Omental fat pad (tissue), 4 donors: ENCODE results near the gene GPHN. TPM values are rescaled to one million over a fixed set of nuclear protein-coding genes. Genes with fewer than 3 reads are reported as not detected.

Experiments
- ATAC-seq: fragments of 150-250 bp; one replicate; pipeline ENCODE4 v1.9.1; 2016; ENCODE audit warnings: mild to moderate bottlenecking, moderate library complexity; ENCODE audit not compliant: low FRiP score
- DNase-seq: peaks from one replicate; pipeline ENCODE4 v3.0.0-alpha.2; 2019; ENCODE audit warnings: low spot score
- CTCF ChIP-seq, 3 donors: fragments of 450-650 bp; IDR thresholded peaks; one replicate each; pipeline ENCODE4 v1.5.1; 2016 to 2017; ENCODE audit warnings: antibody characterized with exemption in 3 of 3, mild to moderate bottlenecking in 3 of 3, moderate library complexity in 2 of 3
- total RNA-seq, 4 donors: library from RNA; depleted of rRNA; stranded (reverse); fragments of >200 nt; gene quantifications; one replicate each; pipeline ENCODE4 v1.1.0, GENCODE V29; 2016

The GPHN gene
- total RNA-seq, 4 donors from 2014 or later: 8.0 to 27.6 (median 18.7) TPM

DNA sequence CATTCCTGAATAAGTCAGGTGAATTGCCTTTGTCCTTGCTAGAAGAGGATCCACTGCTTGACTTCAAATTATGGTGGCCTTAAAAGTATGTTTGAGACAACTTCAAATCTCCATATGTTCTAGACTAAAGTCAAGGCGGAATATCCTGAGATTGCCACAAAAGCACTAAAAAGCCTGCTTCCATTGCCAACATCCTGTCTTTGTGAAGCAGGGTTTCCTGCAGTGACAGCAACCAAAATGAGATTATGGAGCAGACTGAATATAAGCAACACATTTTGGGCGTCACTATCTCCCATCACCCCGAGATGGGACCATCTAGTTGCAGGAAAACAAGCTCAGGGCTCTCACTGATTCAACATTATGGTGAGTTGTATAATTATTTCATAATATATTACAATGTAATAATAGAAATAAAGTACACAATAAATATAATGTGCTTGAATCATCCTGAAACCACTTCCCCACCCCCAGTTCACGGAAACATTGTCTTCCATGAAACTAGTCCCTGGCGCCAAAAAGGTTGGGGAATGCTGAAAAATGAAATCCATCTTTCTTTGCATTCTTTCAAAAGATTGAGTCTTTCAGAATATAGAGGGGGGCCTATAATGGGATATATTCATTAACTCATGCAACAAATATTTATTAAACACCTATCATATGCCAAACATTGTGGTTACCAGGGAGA, 143.7 kb downstream of the GPHN start:
- ATAC-seq (no peak), DNase-seq (no peak)
- no peak for TF ChIP-seq CTCF (IDR thresholded peaks at IDR 0.05)

DNA sequence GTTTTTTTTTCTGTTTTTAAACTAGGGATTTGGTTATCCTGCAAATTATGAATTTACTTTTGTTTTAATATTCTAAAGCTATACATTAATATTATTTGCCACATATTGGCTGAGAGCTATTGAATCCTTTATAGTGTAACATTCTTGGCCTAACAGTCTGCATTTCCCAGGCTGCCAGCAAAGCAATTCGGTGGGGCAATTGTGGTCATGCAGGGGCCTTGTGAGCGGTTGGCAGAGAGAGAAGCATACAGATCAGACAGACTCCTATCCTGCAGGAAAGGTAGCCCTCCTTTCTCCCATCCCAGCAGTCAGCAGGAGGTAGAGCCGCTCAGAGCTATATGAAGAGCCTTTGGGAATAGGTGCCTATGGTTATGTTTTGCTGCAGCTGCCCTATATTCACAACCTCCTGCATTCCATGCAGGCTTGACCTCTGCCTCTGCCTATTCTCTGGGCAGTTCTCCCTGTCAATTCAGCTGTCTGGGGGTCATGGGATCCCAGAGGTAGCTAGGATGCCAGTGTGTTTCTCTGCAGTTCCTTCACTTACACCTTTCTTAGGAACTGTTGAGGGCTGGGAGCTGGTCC, 144.7 kb downstream of the GPHN start:
- DNase-seq (no peak), ATAC-seq (no peak)
- TF ChIP-seq CTCF (IDR thresholded peaks at IDR 0.05): no peak

DNA sequence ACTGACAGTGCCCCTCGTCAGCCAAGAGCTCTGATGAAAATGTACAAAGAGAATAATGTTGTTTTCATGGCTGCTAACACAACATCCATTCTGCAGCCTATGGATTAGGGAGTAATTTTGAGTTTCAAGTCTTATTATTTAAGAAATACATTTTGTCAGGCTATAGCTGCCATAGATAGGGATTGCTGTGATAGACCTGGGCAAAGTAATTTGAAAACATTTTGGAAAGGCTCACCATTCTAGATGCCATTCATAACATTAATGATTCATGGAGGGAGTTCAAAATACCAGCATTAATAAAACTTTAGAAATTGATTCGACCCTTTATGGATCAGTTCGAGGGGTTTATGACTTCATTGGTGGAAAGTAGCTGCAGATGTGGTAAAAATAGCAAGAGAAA, 149.8 kb downstream of the GPHN start:
- TF ChIP-seq CTCF (IDR thresholded peaks at IDR 0.05): no peak
- no peak for ATAC-seq
- DNase-seq: no peak

GRCh38 chr14:66662374-66662773, 154.4 kb downstream of the GPHN start:
- no peak for TF ChIP-seq CTCF (IDR thresholded peaks at IDR 0.05)
- no peak for ATAC-seq

GRCh38 chr14:66677780-66678179, 169.8 kb downstream of the GPHN start:
- no peak for DNase-seq
- TF ChIP-seq CTCF (IDR thresholded peaks at IDR 0.05): no peak

More at GRCh38 chr14:66662374-66662773, 154.4 kb downstream of the GPHN start:
- DNase-seq: no peak

DNA sequence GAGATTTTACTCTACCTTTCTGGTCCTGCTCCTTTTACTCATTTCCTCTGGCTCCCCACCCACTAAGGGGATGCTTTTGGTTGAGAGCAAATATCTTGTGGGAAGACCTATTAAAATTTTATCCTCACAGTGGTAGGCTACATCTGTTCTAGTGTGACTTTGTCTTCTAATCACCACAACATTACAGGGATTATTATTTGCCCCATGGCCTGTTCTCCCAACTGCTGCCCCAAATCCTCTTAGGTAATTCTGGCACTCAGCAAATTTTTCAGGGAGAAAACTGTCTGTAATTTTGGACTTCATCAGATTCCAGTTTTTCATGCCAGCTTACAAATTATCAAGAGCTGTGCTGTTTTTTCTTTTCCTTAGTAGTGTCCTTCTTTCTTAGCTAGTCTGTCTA, 172.3 kb downstream of the GPHN start:
- no peak for TF ChIP-seq CTCF (IDR thresholded peaks at IDR 0.05)
- ATAC-seq: no peak

More at GRCh38 chr14:66677780-66678179, 169.8 kb downstream of the GPHN start:
- no peak for ATAC-seq

DNA sequence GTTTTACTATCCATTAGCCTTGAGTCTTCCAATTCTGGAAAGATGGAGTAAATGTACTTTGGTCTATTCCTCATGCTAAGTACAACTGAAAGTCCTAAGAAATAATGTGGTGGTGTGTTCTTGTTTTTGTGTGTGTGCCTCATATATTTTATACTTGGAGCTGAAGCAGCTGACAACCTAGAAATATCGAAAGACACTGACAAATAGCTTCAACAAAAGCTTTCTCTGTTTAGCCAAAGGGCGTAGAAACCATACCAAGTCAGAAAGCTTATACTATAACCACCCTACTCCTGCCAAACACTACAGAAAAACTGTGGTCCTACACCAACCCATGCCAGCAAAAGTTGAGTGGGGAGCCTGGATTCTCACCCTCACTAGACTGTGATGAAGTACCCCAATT, 188.4 kb downstream of the GPHN start:
- ATAC-seq: no peak
- TF ChIP-seq CTCF (IDR thresholded peaks at IDR 0.05): no peak
- no peak for DNase-seq

More for the DNA sequence above, 172.3 kb downstream of the GPHN start:
- no peak for DNase-seq
